NCI-H1417 (cell line): ENCODE data around the gene ALK.

ENCODE experiments used
- DNase-seq, 3 experiments: peaks; one replicate each; lab custom pipeline; 2025; lab: John Stamatoyannopoulos, UW

The ALK gene

DNA sequence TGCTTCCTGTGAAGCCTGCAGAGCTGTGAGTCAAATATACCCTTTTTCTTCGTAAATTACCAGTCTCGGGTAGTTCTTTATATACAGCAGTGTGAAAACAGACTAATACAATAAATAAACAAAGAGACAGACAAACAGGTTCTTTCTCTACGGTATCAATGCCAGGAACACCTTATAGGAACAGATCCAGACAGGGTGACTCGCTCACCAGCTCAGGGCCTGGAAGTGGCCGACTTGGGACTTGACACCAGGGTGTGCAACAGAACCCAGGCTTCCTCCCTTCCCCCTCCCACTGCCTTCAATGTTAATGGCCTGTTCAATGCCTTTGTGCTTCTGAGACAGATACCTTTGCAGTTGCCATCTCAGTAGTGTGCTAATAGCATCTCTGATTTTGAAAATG, 309.5 kb downstream of the ALK start:
- DNase-seq, result no peak

GRCh38 chr2:29611261-29611660, 310.1 kb downstream of the ALK start:
- DNase-seq, result no peak

DNA sequence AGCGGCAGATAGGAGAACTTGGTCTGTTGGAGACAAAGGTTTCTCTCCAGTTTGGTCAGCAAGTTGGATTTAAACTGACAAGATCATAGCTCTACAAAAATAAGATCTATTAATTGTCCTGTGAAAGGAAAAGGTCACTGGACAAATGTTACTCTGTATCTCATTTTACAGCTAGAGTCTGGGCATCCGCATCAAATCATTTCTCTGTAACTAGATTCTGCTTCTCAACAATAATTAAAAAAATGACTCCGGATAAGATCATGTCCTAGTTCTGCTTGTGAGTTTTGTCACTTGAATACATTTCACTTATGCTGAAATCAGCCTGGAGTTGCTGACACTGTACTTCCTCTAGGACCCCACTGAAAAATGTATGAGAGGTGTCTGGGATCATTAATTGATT, 310.8 kb downstream of the ALK start:
- DNase-seq, result no peak

GRCh38 chr2:29607038-29607420, 314.4 kb downstream of the ALK start:
- no peak for DNase-seq

DNA sequence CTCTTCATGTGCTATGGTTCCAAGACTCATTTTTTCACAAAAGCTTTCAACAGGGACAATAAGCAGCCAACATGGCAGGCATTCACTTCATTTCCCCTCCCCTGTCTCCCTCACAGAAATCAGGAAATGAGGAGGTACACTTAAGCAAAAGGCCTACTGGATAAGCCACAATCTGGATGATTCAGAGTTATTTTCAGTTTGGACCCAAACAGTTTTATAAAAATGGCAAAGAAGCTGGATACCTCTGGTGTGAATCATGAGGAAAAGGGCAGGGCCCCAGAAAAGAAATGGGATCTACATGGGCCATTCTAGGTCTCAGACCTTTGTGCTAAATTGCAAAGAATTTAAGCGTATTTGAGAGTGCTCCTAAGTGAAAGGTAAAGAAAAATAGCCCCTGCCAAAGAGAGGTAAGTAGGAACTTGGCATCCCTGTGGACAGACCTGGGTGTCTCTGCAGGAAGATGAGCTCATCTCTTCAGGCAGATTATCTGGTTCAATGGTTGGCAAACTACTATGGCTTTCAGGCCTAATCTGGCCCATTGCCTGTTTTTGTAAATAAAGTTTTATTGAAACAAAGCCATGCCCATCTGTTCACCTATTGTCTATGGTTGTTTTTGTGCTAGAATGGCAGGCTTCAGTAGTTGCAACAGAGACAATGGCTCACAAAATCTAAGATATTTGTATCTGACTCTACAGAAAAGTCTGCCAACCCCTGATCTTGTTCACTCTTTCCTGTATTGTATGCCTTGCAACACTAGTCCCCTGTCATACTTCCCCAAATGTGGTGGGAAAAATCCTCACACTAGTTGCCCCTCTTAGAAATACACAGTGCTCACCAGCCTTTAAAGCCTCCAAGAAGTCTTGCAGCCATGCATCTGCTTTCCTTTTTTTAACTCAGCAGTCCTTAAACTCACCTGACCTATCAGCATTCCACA, 315.0 kb downstream of the ALK start:
- no peak for DNase-seq

DNA sequence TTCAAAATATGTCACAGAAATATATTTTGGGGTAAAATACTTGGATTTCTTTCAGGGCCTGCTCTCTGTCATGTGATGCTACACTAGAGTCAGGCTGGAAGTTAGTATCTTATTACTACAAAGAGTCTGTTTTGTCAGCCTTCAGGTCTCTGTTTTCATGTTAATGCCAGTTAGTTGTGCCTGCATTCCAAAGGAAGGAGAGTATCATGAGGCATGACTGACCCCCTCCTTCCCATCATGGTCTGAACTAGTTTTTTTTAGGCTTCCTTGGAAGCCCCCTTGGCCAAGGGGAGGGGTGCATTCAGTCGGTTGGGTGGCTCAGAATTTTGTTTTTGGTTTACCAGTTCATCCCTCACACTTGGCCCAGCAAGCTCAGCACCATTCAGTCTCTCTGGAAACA, 318.0 kb downstream of the ALK start:
- no peak for DNase-seq

DNA sequence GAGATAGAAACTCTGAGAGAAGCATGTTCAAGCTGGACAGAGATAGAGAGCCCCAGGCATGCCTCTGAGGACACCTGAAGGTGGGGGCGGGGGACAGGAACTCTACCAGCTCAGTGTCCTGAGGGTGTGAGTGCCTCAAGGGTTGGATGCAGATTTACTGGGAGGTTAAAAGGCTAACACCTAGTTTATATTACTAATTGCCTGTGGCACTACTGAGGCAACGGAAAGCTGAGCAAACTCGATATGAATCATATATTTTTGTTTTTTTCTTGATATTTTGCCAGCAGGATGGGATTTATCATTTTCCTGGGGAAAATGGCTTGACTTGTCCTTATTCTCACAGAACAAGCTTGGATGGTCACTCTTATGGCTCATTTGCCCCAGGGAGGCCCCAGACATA, 319.5 kb downstream of the ALK start:
- no peak for DNase-seq

GRCh38 chr2:29601321-29601720, 320.1 kb downstream of the ALK start:
- no peak for DNase-seq

DNA sequence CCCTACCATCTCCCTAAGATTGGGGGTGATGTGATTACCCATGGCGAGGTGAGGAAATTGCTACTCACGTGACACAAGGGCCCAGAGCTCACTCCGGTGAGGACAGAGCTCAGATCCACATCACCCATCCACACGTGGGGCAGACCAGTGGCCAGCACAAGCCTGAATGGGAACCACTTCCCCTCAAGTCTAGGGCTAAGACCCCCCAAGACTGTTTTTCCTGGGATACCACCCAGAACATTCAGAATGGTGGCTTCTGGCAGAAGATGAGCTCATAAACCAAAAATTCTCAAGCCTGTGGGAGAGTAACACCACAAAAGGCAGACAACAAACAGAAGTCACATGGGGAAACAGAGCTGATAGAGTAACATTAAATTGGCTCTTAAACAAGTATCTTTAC, 321.4 kb downstream of the ALK start:
- DNase-seq, result no peak

DNA sequence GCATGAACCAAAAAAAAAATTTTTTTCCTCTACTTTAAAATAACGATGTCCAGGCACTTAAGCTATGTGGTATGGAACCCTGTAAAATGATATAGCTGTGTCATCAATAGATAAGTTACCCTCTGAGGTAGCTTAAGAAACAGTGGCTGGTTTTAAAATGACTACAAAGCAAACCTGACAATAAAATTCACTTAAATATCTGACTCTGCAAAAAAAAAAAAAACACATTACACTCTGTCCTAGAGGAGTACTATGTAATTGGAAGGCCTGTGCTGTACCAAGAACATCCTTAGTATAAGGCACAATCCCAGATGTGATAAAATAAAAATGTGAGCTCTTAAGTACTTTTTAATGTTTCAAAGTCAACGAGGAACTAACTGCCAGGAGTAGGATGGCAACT, 322.4 kb downstream of the ALK start:
- no peak for DNase-seq

DNA sequence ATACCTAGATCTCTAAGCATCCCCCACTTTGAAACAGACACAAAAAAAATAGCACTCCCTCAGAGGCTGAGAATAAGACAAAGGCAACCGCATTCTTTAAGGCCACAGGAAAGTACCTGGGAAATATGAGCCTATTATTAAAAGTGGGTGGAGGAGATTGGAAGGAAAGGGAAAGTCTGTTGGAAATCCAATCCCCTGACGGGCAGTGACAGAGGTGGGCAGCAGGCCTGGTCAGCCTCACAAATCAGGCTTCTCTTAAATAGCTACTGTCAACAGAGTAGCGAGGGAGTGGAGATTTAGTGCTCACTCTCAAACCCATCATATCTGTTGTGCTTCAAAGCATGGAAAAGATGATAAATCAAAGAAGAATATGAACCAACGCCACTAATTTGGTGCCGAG, 324.4 kb downstream of the ALK start:
- DNase-seq, result peak in 1 of 3 experiments; percentile 35

DNA sequence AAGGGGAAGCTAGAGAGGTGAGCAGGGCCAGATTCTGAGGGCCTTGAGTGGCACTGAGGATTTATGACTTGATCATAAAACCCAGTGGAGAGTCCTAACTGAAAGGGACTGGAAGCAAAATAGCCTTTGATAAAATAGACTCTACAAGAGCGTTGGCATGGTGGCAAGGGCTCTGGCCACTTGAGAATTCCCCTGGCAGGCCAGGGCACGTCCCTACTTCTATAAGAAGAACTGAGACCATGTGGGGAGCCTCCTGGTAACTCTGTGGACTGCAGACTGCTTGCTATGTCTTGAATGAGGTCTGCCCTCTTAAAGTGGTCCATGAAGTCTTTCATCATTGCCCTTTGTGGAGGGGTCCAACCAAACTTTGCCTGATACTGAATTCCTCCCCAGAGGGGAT, 324.8 kb downstream of the ALK start:
- peak; percentile 10 to 79 (median 60) for DNase-seq

- no peak for DNase-seq
Measured at GRCh38 chr2:29591600-29591999, 329.8 kb downstream of the ALK start.

GRCh38 chr2:29590211-29590610, 331.2 kb downstream of the ALK start:
- DNase-seq, result no peak

DNA sequence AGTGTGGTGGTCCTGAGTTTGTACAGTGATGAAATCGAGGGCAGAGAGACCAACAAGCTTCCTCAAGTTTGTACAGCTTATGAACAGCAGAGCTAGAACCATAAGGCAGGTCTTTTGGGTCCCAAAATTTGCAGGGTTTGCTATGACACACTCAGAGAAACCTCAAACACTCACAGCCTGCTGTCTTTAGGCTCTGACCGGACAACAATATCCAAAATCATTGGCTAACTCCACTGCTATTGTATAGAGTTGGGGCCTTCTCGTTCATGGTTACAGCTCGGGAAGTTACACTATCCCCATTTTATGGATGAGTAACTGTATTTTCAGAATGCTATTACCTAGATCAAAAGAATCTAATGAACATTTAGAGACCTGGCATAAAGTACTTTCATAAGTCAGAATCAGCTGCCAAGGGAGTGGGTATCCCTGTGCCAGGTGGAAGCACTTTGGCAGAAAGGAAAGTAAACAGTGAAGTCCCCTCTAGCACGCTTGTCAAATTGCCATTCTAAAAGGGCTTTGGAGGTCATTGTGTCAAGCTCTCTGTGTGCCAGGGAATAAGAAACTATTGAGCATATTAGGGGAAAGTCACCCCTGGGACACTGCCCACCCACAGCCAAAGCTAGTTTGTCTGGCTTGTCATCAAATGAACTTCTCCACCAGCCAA, 331.8 kb downstream of the ALK start:
- DNase-seq, result peak in 1 of 3 experiments; percentile 32

- DNase-seq, result no peak
Measured at GRCh38 chr2:29587402-29588190, 333.8 kb downstream of the ALK start.

GRCh38 chr2:29586919-29587318, 334.5 kb downstream of the ALK start:
- DNase-seq, result no peak

DNA sequence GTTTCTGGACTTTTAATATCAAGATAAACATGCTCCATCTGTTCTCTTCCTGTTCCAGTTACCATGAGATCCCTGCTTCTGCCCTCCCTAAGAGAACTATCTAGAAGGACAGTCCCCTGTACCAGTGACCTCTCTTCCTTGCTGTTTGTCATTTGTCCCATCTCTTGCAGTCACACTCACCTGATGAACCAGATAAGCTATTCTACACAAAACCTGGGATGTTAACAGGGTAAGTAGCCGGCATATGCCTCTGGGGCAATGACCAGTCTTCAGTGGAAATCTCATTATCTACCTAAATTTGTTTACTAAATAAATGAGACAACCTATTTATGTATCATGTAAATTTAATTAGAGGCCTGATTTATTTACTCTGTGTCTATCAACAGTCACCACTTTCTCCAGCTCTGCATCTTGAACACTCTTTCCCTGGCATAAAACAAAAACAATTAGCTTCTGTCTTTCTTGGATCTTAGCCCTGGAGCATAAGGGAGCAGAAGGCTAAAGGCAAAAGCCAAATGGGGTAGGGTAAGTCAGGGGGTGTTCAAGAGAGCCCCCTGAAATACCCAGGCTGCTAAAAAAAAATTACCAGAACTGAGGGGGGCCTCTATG, 337.7 kb downstream of the ALK start:
- no peak for DNase-seq

DNA sequence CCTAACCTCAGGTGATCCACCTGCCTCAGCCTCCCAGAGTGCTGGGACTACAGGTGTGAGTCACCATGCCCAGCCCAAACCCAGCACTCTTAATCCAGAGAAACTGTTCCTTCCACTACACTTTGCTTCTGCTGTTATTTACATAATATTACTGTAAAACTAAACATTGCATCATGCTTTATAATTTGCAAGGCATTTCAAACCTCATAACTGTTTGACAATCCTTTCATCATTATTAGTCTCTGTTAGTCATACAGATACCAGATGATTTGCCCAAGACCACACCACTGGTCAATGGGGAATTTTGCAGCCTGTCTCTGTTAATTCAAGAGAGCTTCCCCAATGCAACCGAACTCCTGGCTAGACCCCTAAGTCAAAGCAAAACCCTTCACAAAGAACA, 338.3 kb downstream of the ALK start:
- no peak for DNase-seq

- peak in 1 of 3 experiments; percentile 65 for DNase-seq
Measured at GRCh38 chr2:29582062-29582461, 339.3 kb downstream of the ALK start.

DNA sequence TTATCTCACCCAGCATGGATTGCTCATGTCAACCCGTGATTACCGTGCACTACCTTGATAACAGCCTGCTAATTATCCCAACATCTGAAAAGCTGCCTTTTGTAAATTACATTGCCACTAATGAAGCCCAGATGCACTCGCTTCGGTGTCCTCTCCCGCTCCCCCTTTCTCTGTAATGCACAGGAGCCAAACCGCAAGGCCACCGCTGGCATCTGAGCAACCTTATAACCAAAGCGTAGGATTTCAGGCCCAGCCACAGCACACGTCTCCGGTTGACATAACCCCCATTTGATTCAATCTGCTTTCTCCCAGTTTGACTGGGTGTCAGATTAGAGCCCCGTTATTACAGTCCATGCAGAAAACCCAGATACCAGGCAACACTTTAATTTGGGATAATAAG, 341.2 kb downstream of the ALK start:
- DNase-seq, result peak in 1 of 3 experiments; percentile 65

GRCh38 chr2:29579495-29580169, 341.8 kb downstream of the ALK start:
- DNase-seq, result peak in 1 of 3 experiments; percentile 52
